H9 (cell line): ENCODE measurements around the gene SPDYC. TPM values are rescaled to one million over a fixed set of nuclear protein-coding genes. Genes with fewer than 3 reads are reported as not detected.
A peak's percentile ranks its signal among the peaks of the same experiment; 100 is the strongest.

Experiments used
- DNase-seq: peaks from one replicate; pipeline ENCODE4 v3.0.0-alpha.2; 2017
- H2AFZ ChIP-seq: one replicate; pipeline ENCODE4 v1.6.1; 2013; ENCODE audit warnings: mild to moderate bottlenecking, low read length, control low read depth, moderate library complexity
- H2AK5ac ChIP-seq: 2 replicates; pipeline ENCODE4 v1.6.1; 2013; ENCODE audit warnings: low read length, control low read depth, mixed read lengths; ENCODE audit not compliant: insufficient read length
- H2BK120ac ChIP-seq: one replicate; pipeline ENCODE4 v1.6.1; 2013; ENCODE audit warnings: low read depth, mild to moderate bottlenecking, low read length, control low read depth, inconsistent platforms; ENCODE audit not compliant: poor library complexity, severe bottlenecking
- H2BK12ac ChIP-seq: 2 replicates; pipeline ENCODE4 v1.6.1; 2013; ENCODE audit warnings: low read length, control low read depth, mixed read lengths, low read depth; ENCODE audit not compliant: insufficient read length
- H2BK15ac ChIP-seq: 2 replicates; pipeline ENCODE4 v1.6.1; 2013; ENCODE audit warnings: low read depth, low read length, control low read depth
- H2BK20ac ChIP-seq: one replicate; pipeline ENCODE4 v1.6.1; 2013; ENCODE audit warnings: low read depth, mild to moderate bottlenecking, low read length, control low read depth, inconsistent platforms; ENCODE audit not compliant: poor library complexity, severe bottlenecking
- H2BK5ac ChIP-seq: 2 replicates; pipeline ENCODE4 v1.6.1; 2013; ENCODE audit warnings: low read length, control low read depth, mixed read lengths; ENCODE audit not compliant: insufficient read length
- H3K14ac ChIP-seq: 2 replicates; pipeline ENCODE4 v1.6.1; 2013; ENCODE audit warnings: low read length, control low read depth; ENCODE audit not compliant: insufficient read depth
- H3K18ac ChIP-seq: 2 replicates; pipeline ENCODE4 v1.6.1; 2013; ENCODE audit warnings: low read depth, mild to moderate bottlenecking, mixed read lengths, low read length, control low read depth; ENCODE audit not compliant: insufficient read length
- H3K23ac ChIP-seq: 2 replicates; pipeline ENCODE4 v1.6.1; 2013; ENCODE audit warnings: low read length, control low read depth, mixed read lengths, low read depth; ENCODE audit not compliant: insufficient read length
- H3K23me2 ChIP-seq: 2 replicates; pipeline ENCODE4 v1.6.1; 2013; ENCODE audit warnings: low read depth, mild to moderate bottlenecking, mixed read lengths, low read length, control low read depth; ENCODE audit not compliant: insufficient read length, poor library complexity, severe bottlenecking
- H3K27ac ChIP-seq: 2 replicates; pipeline ENCODE4 v1.5.1; 2013; ENCODE audit warnings: low read length, control low read depth, mixed read lengths, low read depth; ENCODE audit not compliant: insufficient read length
- H3K27me3 ChIP-seq: 2 replicates; pipeline ENCODE4 v1.6.1; 2013; ENCODE audit warnings: low read length, control low read depth, inconsistent platforms; ENCODE audit not compliant: insufficient read depth
- H3K4ac ChIP-seq: 2 replicates; pipeline ENCODE4 v1.6.1; 2013; ENCODE audit warnings: low read depth, mild to moderate bottlenecking, control low read depth, inconsistent platforms, low read length, moderate library complexity
- H3K4me1 ChIP-seq: 2 replicates; pipeline ENCODE4 v1.6.1; 2013; ENCODE audit warnings: low read length, control low read depth, inconsistent platforms; ENCODE audit not compliant: insufficient read depth
- H3K4me2 ChIP-seq: 2 replicates; pipeline ENCODE4 v1.6.1; 2013; ENCODE audit warnings: low read length, control low read depth, mixed read lengths; ENCODE audit not compliant: insufficient read length, insufficient read depth
- H3K56ac ChIP-seq: 2 replicates; pipeline ENCODE4 v1.6.1; 2013; ENCODE audit warnings: low read depth, mild to moderate bottlenecking, mixed read lengths, low read length, control low read depth; ENCODE audit not compliant: insufficient read length
- H3K79me1 ChIP-seq: 2 replicates; pipeline ENCODE4 v1.6.1; 2013; ENCODE audit warnings: low read depth, mild to moderate bottlenecking, moderate library complexity, low read length, control low read depth, inconsistent platforms; ENCODE audit not compliant: insufficient read depth, poor library complexity, severe bottlenecking
- H3K79me2 ChIP-seq: 2 replicates; pipeline ENCODE4 v1.6.1; 2013; ENCODE audit warnings: low read length, control low read depth, inconsistent platforms; ENCODE audit not compliant: insufficient read depth
- H3K9ac ChIP-seq: 2 replicates; pipeline ENCODE4 v1.6.1; 2013; ENCODE audit warnings: low read length, control low read depth, mixed read lengths; ENCODE audit not compliant: insufficient read length; ENCODE audit errors: extremely low read depth
- H3K9me3 ChIP-seq: one replicate; pipeline ENCODE4 v1.6.1; 2013; ENCODE audit warnings: low read depth, low read length, inconsistent platforms; ENCODE audit not compliant: control insufficient read depth
- H3T11ph ChIP-seq: one replicate; pipeline ENCODE4 v1.6.1; 2013; ENCODE audit warnings: mild to moderate bottlenecking, low read length, control low read depth, inconsistent platforms
- H4K20me1 ChIP-seq: one replicate; pipeline ENCODE4 v1.6.1; 2013; ENCODE audit not compliant: control insufficient read depth, insufficient read length, insufficient read depth
- H4K5ac ChIP-seq: 2 replicates; pipeline ENCODE4 v1.6.1; 2013; ENCODE audit warnings: low read depth, mild to moderate bottlenecking, mixed read lengths, low read length, control low read depth; ENCODE audit not compliant: insufficient read length
- H4K8ac ChIP-seq: replicated peaks from 2 replicates; pipeline ENCODE4 v1.6.1; 2013; ENCODE audit warnings: low read length, control low read depth, mixed read lengths, low read depth; ENCODE audit not compliant: insufficient read length
- H4K91ac ChIP-seq: 2 replicates; pipeline ENCODE4 v1.6.1; 2013; ENCODE audit warnings: low read depth, mild to moderate bottlenecking, moderate library complexity, mixed read lengths, low read length, control low read depth; ENCODE audit not compliant: insufficient read length
- H3K27ac Mint-ChIP-seq, 3 experiments: 2 replicates in 2 of 3; 3 replicates in 1 of 3; pipeline ENCODE4 v1.8.0; 2020 to 2021; ENCODE audit warnings: mixed read lengths in 3 of 3, mild to moderate bottlenecking in 1 of 3, moderate library complexity in 1 of 3
- H3K27me3 Mint-ChIP-seq: 2 replicates; pipeline ENCODE4 v1.8.0; 2021; ENCODE audit warnings: low read depth, mild to moderate bottlenecking, moderate library complexity, mixed read lengths
- H3K36me3 Mint-ChIP-seq, 3 experiments: 2 replicates in 2 of 3; 3 replicates in 1 of 3; pipeline ENCODE4 v1.8.0; 2020 to 2021; ENCODE audit warnings: low read depth in 3 of 3, mixed read lengths in 3 of 3; ENCODE audit not compliant: insufficient read depth in 1 of 3
- H3K4me1 Mint-ChIP-seq, 2 experiments: 2 replicates each; pipeline ENCODE4 v1.8.0; 2020; ENCODE audit warnings: mixed read lengths in 2 of 2
- H3K4me3 Mint-ChIP-seq, 2 experiments: 2 replicates in 1 of 2; 3 replicates in 1 of 2; pipeline ENCODE4 v1.8.0; 2020 to 2021; ENCODE audit warnings: mild to moderate bottlenecking in 2 of 2, mixed read lengths in 2 of 2, moderate library complexity in 1 of 2
- H3K9me3 Mint-ChIP-seq, 2 experiments: 2 replicates in 1 of 2; 3 replicates in 1 of 2; pipeline ENCODE4 v1.8.0; 2020; ENCODE audit warnings: mild to moderate bottlenecking in 2 of 2, mixed read lengths in 2 of 2, moderate library complexity in 1 of 2
- WGBS: extraction: QIAGEN DNeasy Blood & Tissue Kit; methylation state at CpG from one replicate; pipeline ENCODE4 v1.1.7; 2013; ENCODE audit warnings: missing lambda C conversion rate, low lambda C conversion rate, mixed read lengths; ENCODE audit not compliant: insufficient read length; ENCODE audit errors: extremely low coverage; 5-methylcytosine and 5-hydroxymethylcytosine counted together
- total RNA-seq: library from RNA; stranded (reverse); gene quantifications from 2 replicates; pipeline ENCODE4 v1.2.1, GENCODE V29; 2021
- TF ChIP-seq, protein P1 (sequence below): fragments of 200-600 bp; sonication (generic); conservative IDR thresholded peaks from 3 replicates; pipeline ENCODE4 v1.8.0; 2021; ENCODE audit warnings: antibody characterized with exemption, mild to moderate bottlenecking

SPDYC gene
- total RNA-seq, 1 experiment from 2014 or later = 0.61 TPM

DNA sequence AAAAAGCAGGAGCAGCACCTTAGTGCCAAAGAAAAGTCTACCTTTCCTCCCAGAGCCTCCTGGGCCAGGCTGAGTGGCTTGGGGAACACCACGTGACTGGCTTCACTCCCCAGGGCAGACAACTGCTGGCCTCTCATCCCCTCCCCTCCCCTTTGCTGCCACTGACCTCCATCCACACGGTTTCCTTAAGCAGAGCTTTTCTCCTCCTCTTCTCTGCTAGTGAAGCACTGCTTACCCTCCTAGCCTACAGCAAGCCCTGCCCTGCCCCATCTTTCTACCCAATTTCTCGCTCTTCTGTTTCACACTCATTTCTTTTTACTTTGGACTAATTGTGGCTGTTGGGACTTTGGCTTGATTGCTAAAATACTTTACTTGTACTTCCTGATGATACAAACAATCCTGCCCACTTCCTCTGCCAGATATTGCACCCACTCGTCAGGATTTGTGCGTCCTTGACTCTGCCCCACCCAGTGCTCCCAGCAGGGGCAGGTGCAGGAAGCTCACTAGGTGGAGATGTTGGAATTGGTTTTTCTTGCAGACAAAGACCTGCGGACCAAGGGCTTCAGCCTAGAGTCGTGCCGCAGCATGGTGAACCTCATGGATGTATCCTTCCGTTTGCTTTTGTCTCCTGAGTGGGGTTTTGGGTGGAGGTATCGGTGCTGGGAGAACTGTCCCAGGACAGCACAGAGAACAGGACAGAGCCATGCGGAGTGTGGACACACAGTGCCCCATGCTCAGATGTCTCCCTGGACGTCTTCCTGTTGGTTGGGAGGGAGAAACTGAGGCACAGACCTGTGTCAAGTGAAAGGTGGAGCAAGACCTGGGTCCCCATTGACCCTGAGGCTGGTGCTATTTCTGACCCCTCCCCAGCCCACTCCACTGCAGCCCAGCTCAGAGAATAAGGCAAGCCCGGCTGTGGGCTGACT is 39.0 kb downstream of the SPDYC start:
- H3K36me3 Mint-ChIP-seq = peaks cover 18 to 67% (median 58%) of the 10 kb centered on the region in 3 experiments; a peak in 6 of 7 replicates
- H2BK12ac ChIP-seq = no peak overlapping the region
- no peaks in the 10 kb centered on the region for H3K23me2 ChIP-seq
- H3K4me3 Mint-ChIP-seq = no peak overlapping the region
- no peak for DNase-seq
- no peak overlapping the region for H4K5ac ChIP-seq
- no peak overlapping the region for H3T11ph ChIP-seq
- no peak overlapping the region for H2AK5ac ChIP-seq
- TF ChIP-seq, protein P1, sequence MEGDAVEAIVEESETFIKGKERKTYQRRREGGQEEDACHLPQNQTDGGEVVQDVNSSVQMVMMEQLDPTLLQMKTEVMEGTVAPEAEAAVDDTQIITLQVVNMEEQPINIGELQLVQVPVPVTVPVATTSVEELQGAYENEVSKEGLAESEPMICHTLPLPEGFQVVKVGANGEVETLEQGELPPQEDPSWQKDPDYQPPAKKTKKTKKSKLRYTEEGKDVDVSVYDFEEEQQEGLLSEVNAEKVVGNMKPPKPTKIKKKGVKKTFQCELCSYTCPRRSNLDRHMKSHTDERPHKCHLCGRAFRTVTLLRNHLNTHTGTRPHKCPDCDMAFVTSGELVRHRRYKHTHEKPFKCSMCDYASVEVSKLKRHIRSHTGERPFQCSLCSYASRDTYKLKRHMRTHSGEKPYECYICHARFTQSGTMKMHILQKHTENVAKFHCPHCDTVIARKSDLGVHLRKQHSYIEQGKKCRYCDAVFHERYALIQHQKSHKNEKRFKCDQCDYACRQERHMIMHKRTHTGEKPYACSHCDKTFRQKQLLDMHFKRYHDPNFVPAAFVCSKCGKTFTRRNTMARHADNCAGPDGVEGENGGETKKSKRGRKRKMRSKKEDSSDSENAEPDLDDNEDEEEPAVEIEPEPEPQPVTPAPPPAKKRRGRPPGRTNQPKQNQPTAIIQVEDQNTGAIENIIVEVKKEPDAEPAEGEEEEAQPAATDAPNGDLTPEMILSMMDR = no peak
- no peak overlapping the region for H4K91ac ChIP-seq
- H3K79me1 ChIP-seq = no peaks in the 10 kb centered on the region
- H2BK5ac ChIP-seq = no peak overlapping the region
- H3K27ac Mint-ChIP-seq = peak overlapping the region in 1 of 3 experiments; percentile 8; a peak in 3 of 7 replicates
- H3K79me2 ChIP-seq = no peaks in the 10 kb centered on the region
- no peak overlapping the region for H2BK20ac ChIP-seq
- no peaks in the 10 kb centered on the region for H3K27me3 ChIP-seq
- H3K14ac ChIP-seq = no peak overlapping the region
- no peak overlapping the region for H3K27ac ChIP-seq
- no peak overlapping the region for H4K8ac ChIP-seq
- H2AFZ ChIP-seq = no peak overlapping the region
- no peak overlapping the region for H3K18ac ChIP-seq
- no peak overlapping the region for H3K4me2 ChIP-seq
- no peaks in the 10 kb centered on the region for H3K9me3 Mint-ChIP-seq
- H3K4ac ChIP-seq = no peak overlapping the region
- no peak overlapping the region for H2BK120ac ChIP-seq
- H3K4me1 Mint-ChIP-seq = peaks cover 27 to 42% of the 10 kb centered on the region in 2 experiments
- H3K56ac ChIP-seq = no peak overlapping the region
- no peak overlapping the region for H3K9ac ChIP-seq
- no peak overlapping the region for H3K23ac ChIP-seq
- no peaks in the 10 kb centered on the region for H4K20me1 ChIP-seq
- no CpG with 5 or more reads among the region's 13 CpGs for WGBS
- no peaks in the 10 kb centered on the region for H3K27me3 Mint-ChIP-seq
- H2BK15ac ChIP-seq = no peak overlapping the region
- no peaks in the 10 kb centered on the region for H3K9me3 ChIP-seq
- peaks cover 4% of the 10 kb centered on the region; the same call in 1 of the 2 replicates for H3K4me1 ChIP-seq
